Adipocyte (in vitro differentiated cells): Measurements from ENCODE around the gene VSIG10L2.
"Not testable (repeated sequence)": the region's sequence is repeated elsewhere in the genome, so short reads cannot be mapped to it uniquely, and the experiment has no call there.

Source experiments
- DNase-seq: peaks from one replicate; pipeline ENCODE4 v3.0.0-alpha.2; 2015; ENCODE audit warnings: low read depth
- H3K27me3 ChIP-seq: replicated peaks from 2 replicates; pipeline ENCODE4 v1.7.0; 2013; ENCODE audit warnings: mild to moderate bottlenecking, low read length, moderate library complexity; ENCODE audit not compliant: control insufficient read depth, insufficient read depth
- H3K36me3 ChIP-seq: 2 replicates; pipeline ENCODE4 v1.7.0; 2013; ENCODE audit warnings: low read length, mild to moderate bottlenecking, moderate library complexity; ENCODE audit not compliant: control insufficient read depth, insufficient read depth, severe bottlenecking
- H3K4me1 ChIP-seq: 2 replicates; pipeline ENCODE4 v1.7.0; 2013; ENCODE audit warnings: mild to moderate bottlenecking, low read length, moderate library complexity; ENCODE audit not compliant: control insufficient read depth, insufficient read depth
- H3K4me3 ChIP-seq: 2 replicates; pipeline ENCODE4 v1.7.0; 2013; ENCODE audit warnings: mild to moderate bottlenecking, low read length, moderate library complexity
- H3K9ac ChIP-seq: 2 replicates; pipeline ENCODE4 v1.7.0; 2013; ENCODE audit warnings: mild to moderate bottlenecking, low read length, moderate library complexity
- H3K9me3 ChIP-seq: 2 replicates; pipeline ENCODE4 v1.7.0; 2013; ENCODE audit warnings: mild to moderate bottlenecking, low read length, moderate library complexity; ENCODE audit not compliant: control insufficient read depth

The VSIG10L2 gene

GRCh38 chr11:125976156-125976555, 30.3 kb downstream of the VSIG10L2 start:
- Histone ChIP-seq H3K9me3 (no peaks in the 10 kb centered on the region), H3K4me1 (peaks cover 7% of the 10 kb centered on the region), H3K4me3 (no peak overlapping the region), H3K27me3 (no peaks in the 10 kb centered on the region), H3K9ac (no peak overlapping the region), H3K36me3 (peaks cover 85% of the 10 kb centered on the region)
- no peak for DNase-seq

GRCh38 chr11:125977333-125977732, 31.5 kb downstream of the VSIG10L2 start:
- peaks cover 84% of the 10 kb centered on the region for H3K36me3 ChIP-seq
- no peaks in the 10 kb centered on the region for H3K9me3 ChIP-seq
- H3K27me3 ChIP-seq, result no peaks in the 10 kb centered on the region
- H3K4me1 ChIP-seq, result peaks cover 7% of the 10 kb centered on the region
- no peak overlapping the region for H3K9ac ChIP-seq
- H3K4me3 ChIP-seq, result no peak overlapping the region
- no peak for DNase-seq

GRCh38 chr11:125978181-125978716, 32.4 kb downstream of the VSIG10L2 start:
- Histone ChIP-seq H3K27me3 (no peaks in the 10 kb centered on the region), H3K36me3 (peaks cover 85% of the 10 kb centered on the region), H3K4me1 (peaks cover 7% of the 10 kb centered on the region), H3K9ac (no peak overlapping the region), H3K9me3 (no peaks in the 10 kb centered on the region), H3K4me3 (no peak overlapping the region)
- no peak for DNase-seq

- Histone ChIP-seq H3K9ac (no peak overlapping the region), H3K4me3 (no peak overlapping the region), H3K36me3 (peaks cover 87% of the 10 kb centered on the region), H3K4me1 (peaks cover 14% of the 10 kb centered on the region), H3K27me3 (no peaks in the 10 kb centered on the region), H3K9me3 (no peaks in the 10 kb centered on the region)
- DNase-seq, result no peak
Measured at GRCh38 chr11:125978778-125979407, 33.0 kb downstream of the VSIG10L2 start.

- Histone ChIP-seq H3K4me3 (no peak overlapping the region), H3K36me3 (peaks cover 91% of the 10 kb centered on the region)
Measured at GRCh38 chr11:125979511-125979910, 33.7 kb downstream of the VSIG10L2 start.

GRCh38 chr11:125980436-125980835, 34.6 kb downstream of the VSIG10L2 start:
- Histone ChIP-seq H3K9me3 (no peaks in the 10 kb centered on the region), H3K27me3 (no peaks in the 10 kb centered on the region), H3K9ac (no peak overlapping the region), H3K4me3 (no peak overlapping the region), H3K36me3 (peaks cover 94% of the 10 kb centered on the region), H3K4me1 (peaks cover 17% of the 10 kb centered on the region)
- no peak for DNase-seq

More at GRCh38 chr11:125979511-125979910, 33.7 kb downstream of the VSIG10L2 start:
- Histone ChIP-seq H3K9ac (no peak overlapping the region), H3K4me1 (peaks cover 17% of the 10 kb centered on the region), H3K27me3 (no peaks in the 10 kb centered on the region), H3K9me3 (no peaks in the 10 kb centered on the region)
- DNase-seq, result no peak

- no peak for DNase-seq
- Histone ChIP-seq H3K4me3 (no peak overlapping the region), H3K36me3 (peaks cover 85% of the 10 kb centered on the region), H3K9me3 (no peaks in the 10 kb centered on the region), H3K9ac (no peak overlapping the region), H3K27me3 (no peaks in the 10 kb centered on the region), H3K4me1 (peaks cover 17% of the 10 kb centered on the region)
Measured at GRCh38 chr11:125982348-125982730, 36.5 kb downstream of the VSIG10L2 start.

GRCh38 chr11:125985956-125986355, 40.1 kb downstream of the VSIG10L2 start:
- not testable (repeated sequence) for H3K9ac ChIP-seq, H3K4me3 ChIP-seq, H3K27me3 ChIP-seq, DNase-seq, H3K9me3 ChIP-seq
- peaks cover 26% of the 10 kb centered on the region for H3K4me1 ChIP-seq
- H3K36me3 ChIP-seq, result peaks cover 75% of the 10 kb centered on the region

- Histone ChIP-seq H3K36me3 (peaks cover 66% of the 10 kb centered on the region), H3K4me1 (peaks cover 26% of the 10 kb centered on the region), H3K27me3 (no peaks in the 10 kb centered on the region), H3K9ac (no peak overlapping the region), H3K9me3 (no peaks in the 10 kb centered on the region), H3K4me3 (no peak overlapping the region)
- DNase-seq, result no peak
Measured at GRCh38 chr11:125987066-125987641, 41.3 kb downstream of the VSIG10L2 start.

GRCh38 chr11:125990244-125990643, 44.4 kb downstream of the VSIG10L2 start:
- Histone ChIP-seq H3K9me3 (no peaks in the 10 kb centered on the region), H3K36me3 (peaks cover 68% of the 10 kb centered on the region), H3K9ac (peak overlapping the region; percentile 31), H3K4me1 (peaks cover 16% of the 10 kb centered on the region), H3K27me3 (no peaks in the 10 kb centered on the region), H3K4me3 (peak overlapping the region; percentile 35)
- peak; percentile 77 for DNase-seq

- peaks cover 75% of the 10 kb centered on the region for H3K36me3 ChIP-seq
- H3K4me1 ChIP-seq, result peaks cover 16% of the 10 kb centered on the region
- no peak overlapping the region for H3K9ac ChIP-seq
- DNase-seq, result no peak
- H3K9me3 ChIP-seq, result no peaks in the 10 kb centered on the region
- H3K4me3 ChIP-seq, result no peak overlapping the region
- no peaks in the 10 kb centered on the region for H3K27me3 ChIP-seq
Measured at GRCh38 chr11:125992893-125993292, 47.0 kb downstream of the VSIG10L2 start.
